Activated CD4-positive, alpha-beta memory T cell treated with anti-CD3 and anti-CD28 coated beads, Interleukin-2, amount 10 ng/mL, durations not matched to agents 7 days and 5 days (primary cell): ENCODE results near the gene SLMAP. TPM values are rescaled to one million over a fixed set of nuclear protein-coding genes. Genes with fewer than 3 reads are reported as not detected.

Source experiments
- CTCF ChIA-PET: fragments of 350-600 bp; sonication (Branson Sonifier 250); formaldehyde crosslinking; loops from one replicate; lab custom pipeline; 2021; ENCODE audit warnings: antibody characterized with exemption, inconsistent platforms; lab: Charles Lee
- POLR2A ChIA-PET: fragments of 350-600 bp; sonication (Branson Sonifier 250); formaldehyde crosslinking; loops from one replicate; lab custom pipeline; 2021; ENCODE audit warnings: antibody characterized with exemption; lab: Charles Lee
- DNase-seq: peaks from one replicate; pipeline ENCODE4 v3.0.0-alpha.2; 2020
- H3K27ac Mint-ChIP-seq: one replicate; pipeline ENCODE4 v1.8.0; 2021; ENCODE audit warnings: mild to moderate bottlenecking, mixed read lengths
- H3K27me3 Mint-ChIP-seq: one replicate; pipeline ENCODE4 v1.8.0; 2021; ENCODE audit warnings: mixed read lengths
- H3K36me3 Mint-ChIP-seq: one replicate; pipeline ENCODE4 v1.8.0; 2021; ENCODE audit warnings: low read depth, mixed read lengths
- H3K4me1 Mint-ChIP-seq: one replicate; pipeline ENCODE4 v1.8.0; 2021; ENCODE audit warnings: mixed read lengths
- H3K4me3 Mint-ChIP-seq: one replicate; pipeline ENCODE4 v1.8.0; 2021; ENCODE audit warnings: mild to moderate bottlenecking, mixed read lengths
- H3K9me3 Mint-ChIP-seq: one replicate; pipeline ENCODE4 v1.8.0; 2021; ENCODE audit warnings: mixed read lengths
- total RNA-seq, 2 experiments: library from RNA; stranded (reverse); gene quantifications; one replicate each; pipeline ENCODE4 v1.2.3, GENCODE V29; 2021

SLMAP gene
- total RNA-seq, 2 experiments from 2014 or later = 53.4 to 55.6 TPM

GRCh38 chr3:57958642-57959422 is 202.7 kb downstream of the SLMAP start:
- CTCF ChIA-PET = interaction anchor here (1.1 to 1.2 kb wide), 2 partner anchors 9 to 12 kb away, joined by 3 to 4 read pairs; no protein-coding TSS in a partner anchor
- no peaks in the 10 kb centered on the region for H3K9me3 Mint-ChIP-seq
- POLR2A ChIA-PET = no interaction called here
- DNase-seq = no peak
- no peaks in the 10 kb centered on the region for H3K36me3 Mint-ChIP-seq
- no peaks in the 10 kb centered on the region for H3K27me3 Mint-ChIP-seq
- H3K4me3 Mint-ChIP-seq = no peak overlapping the region
- no peak overlapping the region for H3K27ac Mint-ChIP-seq
- H3K4me1 Mint-ChIP-seq = peaks cover 17% of the 10 kb centered on the region

DNA sequence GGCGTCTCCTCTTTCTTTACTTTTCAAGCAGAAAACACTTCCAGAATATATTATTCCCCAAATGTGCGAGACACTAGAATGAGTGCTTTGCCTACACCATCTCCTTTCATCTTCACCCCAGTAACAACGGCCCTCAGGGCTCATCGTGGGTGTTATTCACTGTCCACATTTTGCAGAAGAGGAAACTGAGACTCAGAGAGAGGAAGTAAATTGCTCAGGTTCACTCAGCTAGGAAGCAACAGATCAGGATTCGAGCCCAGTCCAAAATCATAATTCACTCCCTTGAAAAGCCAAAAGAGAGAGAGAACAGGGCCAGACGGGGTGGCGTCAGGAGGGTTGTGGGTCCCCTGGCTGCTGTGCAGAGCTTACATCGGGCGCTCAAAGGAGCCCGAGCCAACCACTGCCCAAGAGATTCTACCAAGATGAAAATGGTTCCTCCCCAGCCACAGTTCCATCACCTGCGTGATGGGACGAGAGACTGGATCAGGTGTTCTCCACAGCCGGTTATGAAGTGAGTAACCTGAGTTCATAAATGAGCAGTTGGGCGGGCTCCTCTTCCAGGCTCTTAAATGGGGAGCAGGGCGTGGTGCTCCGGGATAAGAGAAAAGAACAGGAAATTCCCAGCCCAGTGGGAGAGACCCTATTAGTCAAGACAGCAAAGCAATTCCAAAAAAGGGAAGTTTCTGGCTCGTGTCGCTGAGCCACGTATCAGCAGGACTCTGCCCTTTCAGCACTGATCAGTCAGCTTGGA is 203.5 kb downstream of the SLMAP start:
- POLR2A ChIA-PET = no interaction called here
- Mint-ChIP-seq H3K27me3 (no peaks in the 10 kb centered on the region), H3K27ac (no peak overlapping the region), H3K4me1 (peaks cover 17% of the 10 kb centered on the region), H3K36me3 (no peaks in the 10 kb centered on the region), H3K9me3 (no peaks in the 10 kb centered on the region), H3K4me3 (no peak overlapping the region)
- no peak for DNase-seq
- CTCF ChIA-PET = interaction anchor here (1.2 kb wide), 1 partner anchor 11 kb away, joined by 4 read pairs; no protein-coding TSS in a partner anchor

- H3K4me1 Mint-ChIP-seq = peaks cover 17% of the 10 kb centered on the region
- no peaks in the 10 kb centered on the region for H3K9me3 Mint-ChIP-seq
- no peak for DNase-seq
- no peak overlapping the region for H3K4me3 Mint-ChIP-seq
- H3K27ac Mint-ChIP-seq = no peak overlapping the region
- ChIA-PET POLR2A (no interaction called here), CTCF (no interaction called here)
- H3K27me3 Mint-ChIP-seq = no peaks in the 10 kb centered on the region
- no peaks in the 10 kb centered on the region for H3K36me3 Mint-ChIP-seq
Measured at GRCh38 chr3:57960174-57960505, 204.0 kb downstream of the SLMAP start.

- H3K27me3 Mint-ChIP-seq = no peaks in the 10 kb centered on the region
- ChIA-PET CTCF (interaction anchor here (0.7 to 2.0 kb wide), 7 partner anchors 11 to 227 kb away, joined by 3 to 14 read pairs (median 6); no protein-coding TSS in a partner anchor), POLR2A (no interaction called here)
- no peak overlapping the region for H3K4me3 Mint-ChIP-seq
- DNase-seq = no peak
- H3K9me3 Mint-ChIP-seq = no peaks in the 10 kb centered on the region
- peaks cover 13% of the 10 kb centered on the region for H3K4me1 Mint-ChIP-seq
- H3K27ac Mint-ChIP-seq = no peak overlapping the region
- no peaks in the 10 kb centered on the region for H3K36me3 Mint-ChIP-seq
Measured at GRCh38 chr3:57961177-57961827, 205.2 kb downstream of the SLMAP start.

DNA sequence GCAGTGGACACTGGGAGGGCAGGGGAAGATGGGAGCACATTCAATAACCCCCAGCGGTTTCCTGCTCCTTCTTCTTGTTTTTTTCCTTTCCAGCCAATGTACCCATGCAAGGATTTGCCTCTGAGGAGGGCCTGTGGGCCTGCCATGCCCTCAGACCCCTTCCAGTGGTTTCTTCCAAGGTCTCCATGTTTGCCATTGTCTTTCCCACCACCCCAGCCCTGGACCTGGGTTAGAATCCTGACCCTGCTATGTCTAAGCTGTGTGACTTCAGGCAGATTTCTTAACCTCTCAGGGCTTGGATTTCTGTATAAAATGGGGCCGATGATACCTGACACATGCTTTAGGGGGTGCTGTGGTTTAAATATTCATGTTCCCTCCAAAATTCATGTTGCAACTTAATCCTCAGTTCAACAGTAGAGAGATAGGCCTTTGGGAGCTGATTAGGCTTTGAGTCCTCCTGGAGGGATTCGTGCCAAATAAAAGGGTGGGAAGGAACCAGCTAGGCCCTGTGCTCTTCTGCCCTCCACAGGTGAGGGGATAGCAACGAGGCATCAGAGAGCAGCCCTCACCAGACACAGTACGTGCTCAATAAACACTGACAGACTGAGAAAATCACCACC is 205.8 kb downstream of the SLMAP start:
- no peak for DNase-seq
- Mint-ChIP-seq H3K9me3 (no peaks in the 10 kb centered on the region), H3K27ac (no peak overlapping the region), H3K36me3 (no peaks in the 10 kb centered on the region), H3K4me3 (no peak overlapping the region), H3K27me3 (no peaks in the 10 kb centered on the region), H3K4me1 (peaks cover 11% of the 10 kb centered on the region)
- POLR2A ChIA-PET = interaction anchor here (1.6 kb wide), 1 partner anchor 46 kb away, joined by 6 read pairs; the partner anchor contains the start of gene FLNB
- CTCF ChIA-PET = interaction anchor here (0.6 to 2.0 kb wide), 12 partner anchors 11 to 344 kb away, joined by 3 to 14 read pairs (median 4); partner anchors contain the start of genes FLNB, HTD2 and RPP14

GRCh38 chr3:57962448-57962834 is 206.3 kb downstream of the SLMAP start:
- no peak overlapping the region for H3K27ac Mint-ChIP-seq

DNA sequence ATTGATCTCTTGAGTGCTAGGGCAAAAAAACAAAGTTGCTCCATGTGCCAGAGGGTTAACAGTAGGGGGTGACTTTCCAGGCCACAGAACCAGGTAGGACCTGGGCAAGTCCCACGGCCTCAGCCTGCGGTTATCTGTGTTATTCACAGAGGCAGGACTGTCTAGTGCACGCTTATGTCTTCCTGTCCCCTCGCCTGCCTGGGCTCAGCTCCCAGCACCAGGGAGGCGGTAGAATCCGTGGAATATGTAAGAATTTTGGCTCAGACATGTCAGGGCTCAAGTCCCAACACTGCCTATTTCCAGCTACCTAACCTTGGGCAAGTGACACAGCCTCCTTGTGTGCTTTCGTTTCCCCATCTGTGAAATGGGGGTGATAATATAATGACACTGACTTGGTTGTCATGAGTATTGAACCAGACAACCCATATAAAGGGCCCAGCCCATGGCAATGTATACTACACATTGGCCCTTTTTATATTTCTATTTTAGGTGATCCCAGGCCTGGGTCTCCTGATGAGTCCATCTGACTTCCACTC is 207.8 kb downstream of the SLMAP start:
- Mint-ChIP-seq H3K9me3 (no peaks in the 10 kb centered on the region), H3K36me3 (no peaks in the 10 kb centered on the region), H3K27me3 (no peaks in the 10 kb centered on the region), H3K4me1 (peaks cover 7% of the 10 kb centered on the region), H3K27ac (no peak overlapping the region), H3K4me3 (no peak overlapping the region)
- CTCF ChIA-PET = interaction anchor here (0.6 kb wide), 2 partner anchors 86 to 454 kb away, joined by 3 to 4 read pairs; no protein-coding TSS in a partner anchor
- POLR2A ChIA-PET = no interaction called here
- no peak for DNase-seq

More at GRCh38 chr3:57962448-57962834, 206.3 kb downstream of the SLMAP start:
- Mint-ChIP-seq H3K27me3 (no peaks in the 10 kb centered on the region), H3K4me3 (no peak overlapping the region), H3K36me3 (no peaks in the 10 kb centered on the region), H3K9me3 (no peaks in the 10 kb centered on the region), H3K4me1 (peaks cover 10% of the 10 kb centered on the region)
- CTCF ChIA-PET = interaction anchor here (0.6 to 2.0 kb wide), 12 partner anchors 10 to 344 kb away, joined by 3 to 14 read pairs (median 4); partner anchors contain the start of genes FLNB, HTD2 and RPP14
- DNase-seq = no peak
- POLR2A ChIA-PET = interaction anchor here (1.6 kb wide), 1 partner anchor 46 kb away, joined by 6 read pairs; the partner anchor contains the start of gene FLNB

- Mint-ChIP-seq H3K9me3 (no peaks in the 10 kb centered on the region), H3K4me1 (peaks cover 5% of the 10 kb centered on the region), H3K36me3 (no peaks in the 10 kb centered on the region), H3K27ac (no peak overlapping the region), H3K27me3 (no peaks in the 10 kb centered on the region), H3K4me3 (no peak overlapping the region)
- ChIA-PET CTCF (no interaction called here), POLR2A (no interaction called here)
- DNase-seq = no peak
Measured at GRCh38 chr3:57966829-57967228, 210.7 kb downstream of the SLMAP start.

GRCh38 chr3:57967590-57967989 is 211.5 kb downstream of the SLMAP start:
- Mint-ChIP-seq H3K36me3 (no peaks in the 10 kb centered on the region), H3K4me3 (no peak overlapping the region), H3K27ac (no peak overlapping the region), H3K27me3 (no peaks in the 10 kb centered on the region), H3K4me1 (peaks cover 7% of the 10 kb centered on the region), H3K9me3 (no peaks in the 10 kb centered on the region)
- no peak for DNase-seq
- POLR2A ChIA-PET = no interaction called here
- CTCF ChIA-PET = interaction anchor here (0.6 kb wide), 1 partner anchor 425 kb away, joined by 3 read pairs; no protein-coding TSS in a partner anchor

- no peaks in the 10 kb centered on the region for H3K36me3 Mint-ChIP-seq
- CTCF ChIA-PET = interaction anchor here (0.6 to 0.9 kb wide), 2 partner anchors 10 to 426 kb away, joined by 3 read pairs; no protein-coding TSS in a partner anchor
- no peaks in the 10 kb centered on the region for H3K27me3 Mint-ChIP-seq
- no peak overlapping the region for H3K27ac Mint-ChIP-seq
- POLR2A ChIA-PET = no interaction called here
- H3K4me1 Mint-ChIP-seq = peaks cover 7% of the 10 kb centered on the region
- H3K9me3 Mint-ChIP-seq = no peaks in the 10 kb centered on the region
- DNase-seq = no peak
- no peak overlapping the region for H3K4me3 Mint-ChIP-seq
Measured at GRCh38 chr3:57968501-57968900, 212.4 kb downstream of the SLMAP start.

GRCh38 chr3:57971975-57972374 is 215.9 kb downstream of the SLMAP start:
- Mint-ChIP-seq H3K9me3 (no peaks in the 10 kb centered on the region), H3K27me3 (no peaks in the 10 kb centered on the region), H3K4me3 (no peak overlapping the region), H3K4me1 (peaks cover 12% of the 10 kb centered on the region), H3K27ac (no peak overlapping the region), H3K36me3 (no peaks in the 10 kb centered on the region)
- no peak for DNase-seq
- ChIA-PET POLR2A (no interaction called here), CTCF (interaction anchor here (1.9 to 3.6 kb wide), 2 partner anchors 10 to 36 kb away, joined by 4 to 14 read pairs; partner anchors contain the start of gene FLNB)

- Mint-ChIP-seq H3K27me3 (no peaks in the 10 kb centered on the region), H3K4me3 (no peak overlapping the region), H3K36me3 (no peaks in the 10 kb centered on the region), H3K4me1 (peaks cover 10% of the 10 kb centered on the region), H3K9me3 (no peaks in the 10 kb centered on the region), H3K27ac (no peak overlapping the region)
- CTCF ChIA-PET = interaction anchor here (3.6 kb wide), 1 partner anchor 10 kb away, joined by 14 read pairs; no protein-coding TSS in a partner anchor
- POLR2A ChIA-PET = no interaction called here
- no peak for DNase-seq
Measured at GRCh38 chr3:57972531-57973111, 216.5 kb downstream of the SLMAP start.
